HepG2 (cell line): Measurements from ENCODE around the gene KANK4. TPM values are rescaled to one million over a fixed set of nuclear protein-coding genes. Genes with fewer than 3 reads are reported as not detected.
A peak's percentile ranks its signal among the peaks of the same experiment; 100 is the strongest.

Source experiments
- E2F5 ChIP-seq: sonication (generic); formaldehyde crosslinking; conservative IDR thresholded peaks from 2 replicates; pipeline ENCODE4 v1.4.0; 2020; ENCODE audit warnings: missing genetic modification reagents
- ELF3 ChIP-seq: IDR thresholded peaks from 2 replicates; pipeline ENCODE4 v1.6.1; 2016; ENCODE audit warnings: missing genetic modification reagents, missing compliant biosample characterization
- HNRNPK ChIP-seq: fragments of 200-400 bp; formaldehyde crosslinking; IDR thresholded peaks from 2 replicates; pipeline ENCODE4 v1.6.1; 2018; ENCODE audit warnings: low read length, low read depth, moderate library complexity, mild to moderate bottlenecking; ENCODE audit not compliant: poor library complexity, severe bottlenecking
- HOMEZ ChIP-seq: IDR thresholded peaks from 2 replicates; pipeline ENCODE4 v1.6.1; 2016; ENCODE audit warnings: low read depth
- KAT2B ChIP-seq: fragments of 150-350 bp; IDR thresholded peaks from 2 replicates; pipeline ENCODE4 v1.6.1; 2014; ENCODE audit warnings: low read depth, low read length, borderline replicate concordance
- MAFG ChIP-seq: sonication (generic); formaldehyde crosslinking; IDR thresholded peaks from 2 replicates; pipeline ENCODE4 v1.5.1; 2020; ENCODE audit warnings: mild to moderate bottlenecking, missing genetic modification reagents
- MAFK ChIP-seq, 2 experiments: IDR thresholded peaks in 1 of 2; conservative IDR thresholded peaks in 1 of 2; 2 replicates each; pipeline ENCODE4 v1.6.1; 2011; ENCODE audit warnings: improper control_type of control experiment in 2 of 2, low read length in 2 of 2
- MNT ChIP-seq: fragments of 450-650 bp; IDR thresholded peaks from 2 replicates; pipeline ENCODE4 v1.6.1; 2016
- MTF1 ChIP-seq: sonication (generic); formaldehyde crosslinking; IDR thresholded peaks from 2 replicates; pipeline ENCODE4 v1.5.0; 2020; ENCODE audit warnings: missing genetic modification reagents
- NBN ChIP-seq: fragments of 450-650 bp; conservative IDR thresholded peaks from 2 replicates; pipeline ENCODE4 v1.6.1; 2017
- PCBP1 ChIP-seq: fragments of 200-400 bp; formaldehyde crosslinking; IDR thresholded peaks from 2 replicates; pipeline ENCODE4 v1.6.1; 2017; ENCODE audit warnings: mild to moderate bottlenecking, low read depth, low read length, borderline replicate concordance
- POGK ChIP-seq: sonication (generic); formaldehyde crosslinking; conservative IDR thresholded peaks from 2 replicates; pipeline ENCODE4 v1.8.0; 2022; ENCODE audit warnings: mild to moderate bottlenecking, moderate library complexity, missing genetic modification reagents
- SRSF1 ChIP-seq: fragments of 200-400 bp; formaldehyde crosslinking; optimal IDR thresholded peaks from 2 replicates; pipeline ENCODE3; 2017; ENCODE audit warnings: mild to moderate bottlenecking, low read depth, low read length, moderate library complexity
- TEAD2 ChIP-seq: sonication (generic); formaldehyde crosslinking; IDR thresholded peaks from 2 replicates; pipeline ENCODE4 v1.9.0; 2021; ENCODE audit warnings: missing genetic modification reagents
- YEATS2 ChIP-seq: sonication (generic); formaldehyde crosslinking; IDR thresholded peaks from 2 replicates; pipeline ENCODE4 v1.4.0; 2020; ENCODE audit warnings: missing genetic modification reagents, borderline replicate concordance
- ZFP90 ChIP-seq: sonication (generic); formaldehyde crosslinking; IDR thresholded peaks from 2 replicates; pipeline ENCODE4 v1.8.0; 2022; ENCODE audit warnings: missing genetic modification reagents, mild to moderate bottlenecking, inconsistent platforms, borderline replicate concordance
- ZKSCAN1 ChIP-seq: fragments of 150-350 bp; IDR thresholded peaks from 2 replicates; pipeline ENCODE4 v1.6.1; 2014; ENCODE audit warnings: low read length
- ZNF234 ChIP-seq: sonication (generic); formaldehyde crosslinking; conservative IDR thresholded peaks from 2 replicates; pipeline ENCODE4 v1.5.1; 2020; ENCODE audit warnings: mild to moderate bottlenecking, missing genetic modification reagents
- ZNF567 ChIP-seq: sonication (generic); formaldehyde crosslinking; IDR thresholded peaks from 2 replicates; pipeline ENCODE4 v1.8.1; 2023; ENCODE audit warnings: mild to moderate bottlenecking, missing genetic modification reagents, borderline replicate concordance
- ZNF570 ChIP-seq: sonication (generic); formaldehyde crosslinking; IDR thresholded peaks from 2 replicates; pipeline ENCODE4 v1.4.0; 2020; ENCODE audit warnings: mild to moderate bottlenecking, missing genetic modification reagents, borderline replicate concordance
- ZNF607 ChIP-seq: sonication (generic); formaldehyde crosslinking; IDR thresholded peaks from 2 replicates; pipeline ENCODE4 v1.5.1; 2020; ENCODE audit warnings: missing genetic modification reagents, mild to moderate bottlenecking, borderline replicate concordance
- polyA plus RNA-seq, 8 experiments: library from polyadenylated mRNA; depleted of rRNA in 3 of 8; stranded (reverse) in 7 of 8; unstranded in 1 of 8; fragments of >200 nt; fragmentation: Illumina TruSeq in 4 of 8; extraction: Trizol in 4 of 8; gene quantifications; 2 replicates each; pipeline versions ENCODE4 v1.2.1 to v1.2.3, GENCODE V29; 2011 to 2016; ENCODE audit warnings: low read depth in 4 of 8, missing spikeins in 1 of 8, mixed read lengths in 1 of 8; ENCODE audit not compliant: insufficient read depth in 1 of 8
- total RNA-seq, 5 experiments: library from RNA; depleted of rRNA; stranded (reverse); fragments of >200 nt; fragmentation: Illumina TruSeq; extraction: Trizol; gene quantifications; 2 replicates each; pipeline ENCODE4 v1.2.3, GENCODE V29; 2016; ENCODE audit warnings: low read depth in 1 of 5

The KANK4 gene
- total and polyA plus RNA-seq, 2 of the 13 experiments (the other 11 are each of a cell fraction or from before 2014, with no cell fraction given): 16.1 to 25.7 TPM

- TF ChIP-seq NBN (no peak), PCBP1 (0 out of 2 replicates have a peak, but pooled peaks have one; percentile 31), ZNF234 (CRISPR knock-in tag) (no peak), ZNF567 (CRISPR knock-in tag) (no peak), ZNF607 (no peak), MNT (no peak), SRSF1 (no peak), YEATS2 (no peak), MAFK (conservative IDR thresholded peaks at IDR 0.05 in 1 of 2, IDR thresholded peaks at IDR 0.05 in 1 of 2; ENCODE audit: low read length in 2 of 2) (peak; percentile 41 to 55), MTF1 (CRISPR knock-in tag) (no peak), ZFP90 (CRISPR knock-in tag) (no peak), KAT2B (no peak), HNRNPK (peak; percentile 90), MAFG (no peak), ZKSCAN1 (no peak), POGK (CRISPR knock-in tag) (no peak), ELF3 (CRISPR knock-in tag) (no peak), E2F5 (CRISPR knock-in tag) (no peak), HOMEZ (CRISPR knock-in tag) (no peak), TEAD2 (CRISPR knock-in tag) (no peak), ZNF570 (CRISPR knock-in tag) (no peak)
These were observed 30.4 kb upstream of the KANK4 start (continued) for GRCh38 chr1:62349470-62350233.
